PC-3 (cell line): Measurements from ENCODE around the gene PLA1A.

ENCODE experiments used
- EZH2 ChIP-seq: fragments of 300-600 bp; sonication (generic); IDR thresholded peaks from one replicate; pipeline ENCODE4 v1.6.1; 2017; ENCODE audit warnings: antibody characterized with exemption, mild to moderate bottlenecking, low read length; ENCODE audit not compliant: unreplicated experiment
- EZH2phosphoT487 ChIP-seq: fragments of 300-600 bp; sonication (generic); IDR thresholded peaks from 2 replicates; pipeline ENCODE4 v1.6.1; 2018; ENCODE audit warnings: mild to moderate bottlenecking, antibody characterized with exemption, low read length, borderline replicate concordance
- TF ChIP-seq, protein P1 (sequence below): fragments of 300-600 bp; sonication (generic); conservative IDR thresholded peaks from 2 replicates; pipeline ENCODE4 v1.5.1; 2017; ENCODE audit warnings: antibody characterized with exemption, low read depth, mild to moderate bottlenecking, low read length

DNA sequence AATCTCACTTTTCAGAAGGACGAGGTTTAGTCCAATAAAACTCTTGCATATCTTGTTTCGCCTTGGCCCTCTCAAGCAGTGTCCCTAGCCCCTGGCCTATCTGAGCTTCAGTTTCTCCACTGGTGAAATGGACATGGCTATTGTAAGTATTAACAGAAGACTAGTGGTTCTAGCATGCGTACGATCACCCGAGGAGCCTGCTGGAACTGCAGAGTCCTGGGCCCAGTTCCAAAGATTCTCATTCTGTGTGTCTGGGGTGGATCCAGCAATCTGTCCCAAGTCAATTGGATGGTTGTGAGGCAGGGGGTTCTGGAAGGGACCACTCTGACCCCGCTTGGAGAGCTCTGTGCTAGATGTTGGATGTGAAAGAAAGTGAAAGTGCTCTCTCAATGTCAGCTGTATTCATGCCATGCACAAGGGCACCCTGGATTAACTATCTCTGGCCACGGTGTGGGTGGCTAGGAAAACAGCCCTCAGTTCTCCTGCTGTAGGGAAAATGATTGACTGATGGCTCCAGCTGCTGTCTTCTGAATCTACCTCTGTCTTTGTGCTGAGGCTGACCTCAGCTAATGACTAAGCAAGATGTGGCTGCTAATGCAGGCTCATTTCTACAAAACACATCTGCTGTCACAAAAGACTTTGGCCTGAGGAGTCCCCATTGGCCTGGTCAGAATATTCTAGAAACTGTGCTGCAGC is 1.9 kb upstream of the PLA1A start:
- TF ChIP-seq EZH2 (no peak), EZH2phosphoT487 (no peak)
- TF ChIP-seq, protein P1, sequence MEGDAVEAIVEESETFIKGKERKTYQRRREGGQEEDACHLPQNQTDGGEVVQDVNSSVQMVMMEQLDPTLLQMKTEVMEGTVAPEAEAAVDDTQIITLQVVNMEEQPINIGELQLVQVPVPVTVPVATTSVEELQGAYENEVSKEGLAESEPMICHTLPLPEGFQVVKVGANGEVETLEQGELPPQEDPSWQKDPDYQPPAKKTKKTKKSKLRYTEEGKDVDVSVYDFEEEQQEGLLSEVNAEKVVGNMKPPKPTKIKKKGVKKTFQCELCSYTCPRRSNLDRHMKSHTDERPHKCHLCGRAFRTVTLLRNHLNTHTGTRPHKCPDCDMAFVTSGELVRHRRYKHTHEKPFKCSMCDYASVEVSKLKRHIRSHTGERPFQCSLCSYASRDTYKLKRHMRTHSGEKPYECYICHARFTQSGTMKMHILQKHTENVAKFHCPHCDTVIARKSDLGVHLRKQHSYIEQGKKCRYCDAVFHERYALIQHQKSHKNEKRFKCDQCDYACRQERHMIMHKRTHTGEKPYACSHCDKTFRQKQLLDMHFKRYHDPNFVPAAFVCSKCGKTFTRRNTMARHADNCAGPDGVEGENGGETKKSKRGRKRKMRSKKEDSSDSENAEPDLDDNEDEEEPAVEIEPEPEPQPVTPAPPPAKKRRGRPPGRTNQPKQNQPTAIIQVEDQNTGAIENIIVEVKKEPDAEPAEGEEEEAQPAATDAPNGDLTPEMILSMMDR = no peak
